OCI-LY1 (cell line): ENCODE measurements around the gene BTC.

Source experiments
- H2AFZ ChIP-seq: fragments of 200-600 bp; sonication (generic), shearing (Covaris generic); 2 replicates; pipeline ENCODE4 v1.6.0; 2014; ENCODE audit warnings: antibody characterized with exemption, mild to moderate bottlenecking, low read length
- H3F3A ChIP-seq: fragments of 200-600 bp; sonication (generic), shearing (Covaris generic); 2 replicates; pipeline ENCODE4 v1.6.0; 2014; ENCODE audit warnings: mild to moderate bottlenecking, antibody characterized with exemption, low read length, moderate library complexity; ENCODE audit not compliant: insufficient read depth
- H3K27ac ChIP-seq: fragments of 200-600 bp; sonication (generic); 2 replicates; pipeline ENCODE4 v1.5.1; 2014; ENCODE audit warnings: low read length, mixed run types, mild to moderate bottlenecking, low read depth; ENCODE audit not compliant: poor library complexity, severe bottlenecking
- H3K27me3 ChIP-seq: fragments of 200-600 bp; sonication (generic); 2 replicates; pipeline ENCODE4 v1.6.0; 2014; ENCODE audit warnings: antibody characterized with exemption, mild to moderate bottlenecking, low read length, moderate library complexity; ENCODE audit not compliant: insufficient read depth
- H3K36me3 ChIP-seq: fragments of 200-600 bp; sonication (generic); 2 replicates; pipeline ENCODE4 v1.6.1; 2014; ENCODE audit warnings: mild to moderate bottlenecking, antibody characterized with exemption, low read length, moderate library complexity, mixed read lengths; ENCODE audit not compliant: insufficient read depth
- H3K4me1 ChIP-seq: fragments of 200-600 bp; sonication (generic); 2 replicates; pipeline ENCODE4 v1.5.1; 2014; ENCODE audit warnings: mild to moderate bottlenecking, low read length, moderate library complexity; ENCODE audit not compliant: insufficient read depth, severe bottlenecking
- H3K4me2 ChIP-seq: fragments of 200-600 bp; sonication (generic), shearing (Covaris generic); 2 replicates; pipeline ENCODE4 v1.6.1; 2014; ENCODE audit warnings: low read length
- H3K4me3 ChIP-seq: fragments of 200-600 bp; sonication (generic); 2 replicates; pipeline ENCODE4 v1.5.1; 2014; ENCODE audit warnings: low read length, low read depth, mild to moderate bottlenecking, mixed read lengths; ENCODE audit not compliant: poor library complexity, severe bottlenecking
- H3K79me2 ChIP-seq: fragments of 200-600 bp; shearing (Covaris generic); 2 replicates; pipeline ENCODE4 v1.6.1; 2016; ENCODE audit warnings: mixed run types, low read length, mixed read lengths; ENCODE audit not compliant: insufficient read depth
- H3K9ac ChIP-seq: fragments of 200-600 bp; sonication (generic), shearing (Covaris generic); 2 replicates; pipeline ENCODE4 v1.6.1; 2014; ENCODE audit warnings: mild to moderate bottlenecking, low read length, mixed read lengths
- H3K9me2 ChIP-seq: fragments of 200-600 bp; sonication (generic), shearing (Covaris generic); 2 replicates; pipeline ENCODE4 v1.6.1; 2014; ENCODE audit warnings: low read depth, mild to moderate bottlenecking, low read length, mixed read lengths
- H3K9me3 ChIP-seq: fragments of 200-600 bp; shearing (Covaris generic); 2 replicates; pipeline ENCODE4 v1.6.1; 2014; ENCODE audit warnings: low read length, mixed read lengths
- H4K20me1 ChIP-seq: fragments of 200-600 bp; sonication (generic), shearing (Covaris generic); 2 replicates; pipeline ENCODE4 v1.6.0; 2016; ENCODE audit warnings: mild to moderate bottlenecking, low read length; ENCODE audit not compliant: insufficient read depth
- EZH2 ChIP-seq: fragments of 200-600 bp; sonication (generic), shearing (Covaris generic); IDR thresholded peaks from 2 replicates; pipeline ENCODE4 v1.8.0; 2017; ENCODE audit warnings: borderline replicate concordance, mixed run types, mild to moderate bottlenecking, antibody characterized with exemption, low read length, moderate library complexity, mixed read lengths
- TF ChIP-seq, protein P1 (sequence below): fragments of 200-600 bp; sonication (generic), shearing (Covaris generic); IDR thresholded peaks from 2 replicates; pipeline ENCODE4 v1.5.1; 2017; ENCODE audit warnings: mild to moderate bottlenecking, antibody characterized with exemption, low read length, moderate library complexity, mixed read lengths

BTC gene

GRCh38 chr4:74757136-74757535, 37.2 kb downstream of the BTC start:
- H3K4me2 ChIP-seq, result no peak overlapping the region

DNA sequence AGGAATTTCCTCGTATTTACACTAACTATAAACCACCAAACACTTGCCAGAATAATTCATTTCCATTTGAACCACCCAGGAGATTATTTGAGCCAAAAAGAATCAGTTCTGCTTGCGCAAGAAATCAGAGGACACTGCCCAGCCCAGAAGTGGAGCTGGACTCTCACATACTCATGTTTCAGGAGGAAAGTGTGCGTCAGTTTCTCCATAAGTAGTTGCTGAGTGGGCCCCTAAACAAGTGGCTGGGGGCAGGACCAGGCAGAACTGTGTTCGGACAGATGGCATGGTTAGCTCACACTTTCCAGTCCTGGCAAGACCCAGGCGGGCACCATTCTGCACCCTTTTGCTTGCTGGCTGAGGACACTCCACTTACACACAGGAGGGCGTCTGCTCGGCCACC, 38.8 kb downstream of the BTC start:
- TF ChIP-seq, protein P1, sequence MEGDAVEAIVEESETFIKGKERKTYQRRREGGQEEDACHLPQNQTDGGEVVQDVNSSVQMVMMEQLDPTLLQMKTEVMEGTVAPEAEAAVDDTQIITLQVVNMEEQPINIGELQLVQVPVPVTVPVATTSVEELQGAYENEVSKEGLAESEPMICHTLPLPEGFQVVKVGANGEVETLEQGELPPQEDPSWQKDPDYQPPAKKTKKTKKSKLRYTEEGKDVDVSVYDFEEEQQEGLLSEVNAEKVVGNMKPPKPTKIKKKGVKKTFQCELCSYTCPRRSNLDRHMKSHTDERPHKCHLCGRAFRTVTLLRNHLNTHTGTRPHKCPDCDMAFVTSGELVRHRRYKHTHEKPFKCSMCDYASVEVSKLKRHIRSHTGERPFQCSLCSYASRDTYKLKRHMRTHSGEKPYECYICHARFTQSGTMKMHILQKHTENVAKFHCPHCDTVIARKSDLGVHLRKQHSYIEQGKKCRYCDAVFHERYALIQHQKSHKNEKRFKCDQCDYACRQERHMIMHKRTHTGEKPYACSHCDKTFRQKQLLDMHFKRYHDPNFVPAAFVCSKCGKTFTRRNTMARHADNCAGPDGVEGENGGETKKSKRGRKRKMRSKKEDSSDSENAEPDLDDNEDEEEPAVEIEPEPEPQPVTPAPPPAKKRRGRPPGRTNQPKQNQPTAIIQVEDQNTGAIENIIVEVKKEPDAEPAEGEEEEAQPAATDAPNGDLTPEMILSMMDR, result no peak
- no peak for TF ChIP-seq EZH2

More at GRCh38 chr4:74757136-74757535, 37.2 kb downstream of the BTC start:
- H3K27ac ChIP-seq, result no peak overlapping the region
- H2AFZ ChIP-seq, result no peak overlapping the region
- no peaks in the 10 kb centered on the region for H3K4me1 ChIP-seq
- H3K4me3 ChIP-seq, result no peak overlapping the region
- H3K9me3 ChIP-seq, result no peaks in the 10 kb centered on the region
- no peaks in the 10 kb centered on the region for H4K20me1 ChIP-seq
- H3K27me3 ChIP-seq, result no peaks in the 10 kb centered on the region
- no peak overlapping the region for H3K9ac ChIP-seq
- H3K79me2 ChIP-seq, result no peaks in the 10 kb centered on the region
- TF ChIP-seq, protein P1, result no peak
- no peak for TF ChIP-seq EZH2
- H3K9me2 ChIP-seq, result no peaks in the 10 kb centered on the region
- H3F3A ChIP-seq, result no peaks in the 10 kb centered on the region
- no peaks in the 10 kb centered on the region for H3K36me3 ChIP-seq

GRCh38 chr4:74754218-74754617, 40.1 kb downstream of the BTC start:
- H3K27ac ChIP-seq, result no peak overlapping the region
- H3K9me3 ChIP-seq, result no peaks in the 10 kb centered on the region
- H3K9ac ChIP-seq, result no peak overlapping the region
- H3K36me3 ChIP-seq, result no peaks in the 10 kb centered on the region
- no peaks in the 10 kb centered on the region for H3K79me2 ChIP-seq
- no peak for TF ChIP-seq EZH2
- TF ChIP-seq, protein P1, result no peak
- H4K20me1 ChIP-seq, result no peaks in the 10 kb centered on the region
- H3K9me2 ChIP-seq, result no peaks in the 10 kb centered on the region
- H3K4me3 ChIP-seq, result no peak overlapping the region
- H3K4me1 ChIP-seq, result no peaks in the 10 kb centered on the region
- no peak overlapping the region for H3K4me2 ChIP-seq
- H3F3A ChIP-seq, result no peaks in the 10 kb centered on the region
- no peak overlapping the region for H2AFZ ChIP-seq
- H3K27me3 ChIP-seq, result no peaks in the 10 kb centered on the region

More for the DNA sequence above, 38.8 kb downstream of the BTC start:
- H3K9me3 ChIP-seq, result no peaks in the 10 kb centered on the region
- H3K27ac ChIP-seq, result no peak overlapping the region
- no peaks in the 10 kb centered on the region for H3K36me3 ChIP-seq
- H3F3A ChIP-seq, result no peaks in the 10 kb centered on the region
- H4K20me1 ChIP-seq, result no peaks in the 10 kb centered on the region
- no peaks in the 10 kb centered on the region for H3K79me2 ChIP-seq
- no peaks in the 10 kb centered on the region for H3K27me3 ChIP-seq
- H3K4me1 ChIP-seq, result no peaks in the 10 kb centered on the region
- no peak overlapping the region for H3K4me3 ChIP-seq
- no peak overlapping the region for H3K4me2 ChIP-seq
- no peak overlapping the region for H3K9ac ChIP-seq
- no peaks in the 10 kb centered on the region for H3K9me2 ChIP-seq
- no peak overlapping the region for H2AFZ ChIP-seq
